GM12801 (cell line): Measurements from ENCODE around the gene GADL1.

Experiments
- TF ChIP-seq, protein P1 (sequence below): IDR thresholded peaks from one replicate; pipeline ENCODE4 v1.5.1; 2011; ENCODE audit warnings: control low read depth; ENCODE audit not compliant: insufficient read length; ENCODE audit errors: extremely low read depth

GADL1 gene

DNA sequence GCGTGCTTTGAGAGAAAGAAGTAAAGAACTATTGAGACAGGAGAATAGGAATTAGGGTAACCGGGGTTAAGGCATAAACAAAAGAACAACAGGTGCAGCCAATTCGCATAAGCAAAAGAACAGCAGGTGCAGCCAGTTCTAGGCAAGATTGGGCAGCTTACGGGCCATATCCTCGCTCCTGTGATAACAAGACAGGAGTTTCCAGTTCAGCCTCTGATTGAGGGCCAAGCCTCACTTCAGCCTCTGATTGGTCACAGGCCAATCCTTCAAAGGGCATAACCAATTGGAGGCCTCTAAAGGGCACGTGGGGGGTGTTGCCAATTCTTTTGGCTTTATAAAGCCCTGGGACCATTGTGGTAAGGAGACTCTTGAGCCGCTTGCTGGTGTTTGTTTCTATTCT is 143.5 kb downstream of the GADL1 start:
- TF ChIP-seq, protein P1, sequence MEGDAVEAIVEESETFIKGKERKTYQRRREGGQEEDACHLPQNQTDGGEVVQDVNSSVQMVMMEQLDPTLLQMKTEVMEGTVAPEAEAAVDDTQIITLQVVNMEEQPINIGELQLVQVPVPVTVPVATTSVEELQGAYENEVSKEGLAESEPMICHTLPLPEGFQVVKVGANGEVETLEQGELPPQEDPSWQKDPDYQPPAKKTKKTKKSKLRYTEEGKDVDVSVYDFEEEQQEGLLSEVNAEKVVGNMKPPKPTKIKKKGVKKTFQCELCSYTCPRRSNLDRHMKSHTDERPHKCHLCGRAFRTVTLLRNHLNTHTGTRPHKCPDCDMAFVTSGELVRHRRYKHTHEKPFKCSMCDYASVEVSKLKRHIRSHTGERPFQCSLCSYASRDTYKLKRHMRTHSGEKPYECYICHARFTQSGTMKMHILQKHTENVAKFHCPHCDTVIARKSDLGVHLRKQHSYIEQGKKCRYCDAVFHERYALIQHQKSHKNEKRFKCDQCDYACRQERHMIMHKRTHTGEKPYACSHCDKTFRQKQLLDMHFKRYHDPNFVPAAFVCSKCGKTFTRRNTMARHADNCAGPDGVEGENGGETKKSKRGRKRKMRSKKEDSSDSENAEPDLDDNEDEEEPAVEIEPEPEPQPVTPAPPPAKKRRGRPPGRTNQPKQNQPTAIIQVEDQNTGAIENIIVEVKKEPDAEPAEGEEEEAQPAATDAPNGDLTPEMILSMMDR, result no peak

DNA sequence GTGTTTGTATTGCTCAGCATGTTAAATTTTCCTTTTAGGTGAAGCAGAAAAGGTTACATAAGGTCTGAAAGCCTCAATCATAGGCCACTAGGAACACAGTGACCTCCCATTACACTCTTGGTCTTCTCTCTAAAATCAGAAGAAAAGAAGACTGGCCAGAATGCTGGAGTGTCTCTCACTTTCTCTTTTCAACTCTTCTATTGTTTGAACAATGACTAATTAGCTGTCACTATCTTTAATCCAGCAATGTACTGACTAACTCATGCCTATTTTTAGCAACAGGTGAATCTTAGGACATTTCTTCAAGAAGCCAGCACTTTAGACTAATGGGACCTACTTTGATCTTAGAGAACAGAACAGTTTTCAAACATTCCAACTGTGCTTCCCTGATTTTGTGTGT is 145.2 kb downstream of the GADL1 start:
- TF ChIP-seq, protein P1, result no peak

DNA sequence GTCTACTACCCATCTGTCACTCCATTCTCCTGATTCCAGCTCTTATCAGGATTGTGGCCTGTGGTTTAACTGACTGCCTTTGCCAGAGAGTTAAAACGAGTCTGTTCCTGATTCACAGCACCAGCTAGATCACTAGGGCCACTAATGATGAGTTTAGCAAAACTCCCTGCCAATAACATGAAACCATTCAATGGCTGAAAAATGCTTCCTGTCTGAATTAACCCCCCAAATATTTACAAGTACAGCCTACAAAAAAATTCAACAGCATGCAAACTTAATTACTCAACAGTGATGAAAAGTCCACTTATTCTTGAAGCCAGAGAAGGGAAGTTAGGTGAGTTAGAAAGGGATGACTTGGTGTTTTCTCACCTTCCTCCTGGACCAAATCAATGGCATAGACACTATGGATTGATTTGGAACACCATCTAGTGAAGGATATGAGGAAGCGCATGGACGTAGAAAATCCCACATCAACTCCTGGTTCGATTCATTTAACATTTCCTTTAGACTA is 146.6 kb downstream of the GADL1 start:
- TF ChIP-seq, protein P1, result no peak

- TF ChIP-seq, protein P1, result no peak
Observed at GRCh38 chr3:30743641-30744317, 150.7 kb downstream of the GADL1 start.

- TF ChIP-seq, protein P1, result no peak
Observed at GRCh38 chr3:30742796-30743619, 151.5 kb downstream of the GADL1 start.

- TF ChIP-seq, protein P1, result no peak
Observed at GRCh38 chr3:30741889-30742288, 152.6 kb downstream of the GADL1 start.

DNA sequence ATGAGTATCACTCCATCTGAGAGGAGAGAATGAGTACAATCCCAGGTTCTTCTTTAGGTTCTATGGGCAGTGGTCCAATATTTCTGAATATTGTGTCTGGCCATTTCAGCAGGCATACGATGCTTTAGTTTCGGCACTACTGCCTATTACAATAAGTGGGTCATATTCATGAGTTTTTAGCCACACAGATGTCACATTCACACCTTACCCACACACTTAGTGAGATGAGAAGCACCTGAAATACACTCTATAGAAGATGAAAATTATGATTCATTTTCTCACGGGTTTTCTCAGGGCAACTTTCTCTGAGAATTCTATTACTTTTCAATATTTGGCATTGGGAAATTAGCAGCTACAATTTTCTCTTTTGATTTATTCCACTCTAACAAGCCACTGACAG is 155.9 kb downstream of the GADL1 start:
- TF ChIP-seq, protein P1, result no peak
